Smooth muscle cell (in vitro differentiated cells): Measurements from ENCODE around the gene PRPF6. TPM values are rescaled to one million over a fixed set of nuclear protein-coding genes. Genes with fewer than 3 reads are reported as not detected.

Experiments
- DNase-seq: peaks from one replicate; lab custom pipeline; 2025; ENCODE audit not compliant: unreplicated experiment; lab: John Stamatoyannopoulos, UW
- H2AFZ ChIP-seq: fragments of 200-600 bp; sonication (generic); 2 replicates; pipeline ENCODE4 v1.6.0; 2016; ENCODE audit warnings: antibody characterized with exemption, low read depth, mild to moderate bottlenecking
- H3F3A ChIP-seq: fragments of 200-600 bp; sonication (generic); 2 replicates; pipeline ENCODE4 v1.6.0; 2017; ENCODE audit warnings: antibody characterized with exemption, low read depth
- H3K27ac ChIP-seq: fragments of 200-600 bp; sonication (generic); 2 replicates; pipeline ENCODE4 v1.5.1; 2016; ENCODE audit warnings: low read depth, mild to moderate bottlenecking
- H3K27me3 ChIP-seq: fragments of 200-600 bp; sonication (generic); 2 replicates; pipeline ENCODE4 v1.6.1; 2016; ENCODE audit warnings: low read depth, mild to moderate bottlenecking
- H3K36me3 ChIP-seq: fragments of 200-600 bp; sonication (generic); 2 replicates; pipeline ENCODE4 v1.5.1; 2016; ENCODE audit warnings: low read depth
- H3K4me1 ChIP-seq: fragments of 200-600 bp; sonication (generic); 2 replicates; pipeline ENCODE4 v1.5.1; 2016; ENCODE audit warnings: low read depth
- H3K4me2 ChIP-seq: fragments of 200-600 bp; sonication (generic); 2 replicates; pipeline ENCODE4 v1.6.0; 2016; ENCODE audit warnings: mild to moderate bottlenecking
- H3K4me3 ChIP-seq: fragments of 200-600 bp; sonication (generic); 2 replicates; pipeline ENCODE4 v1.5.1; 2016; ENCODE audit warnings: mild to moderate bottlenecking
- H3K79me2 ChIP-seq: fragments of 200-600 bp; sonication (generic); 2 replicates; pipeline ENCODE4 v1.6.0; 2016; ENCODE audit warnings: low read depth, mild to moderate bottlenecking
- H3K9ac ChIP-seq: fragments of 200-600 bp; sonication (generic); 2 replicates; pipeline ENCODE4 v1.6.0; 2016; ENCODE audit warnings: low read depth
- H3K9me3 ChIP-seq: fragments of 200-600 bp; sonication (generic); replicated peaks from 2 replicates; pipeline ENCODE4 v1.5.1; 2016; ENCODE audit warnings: low read depth
- H4K20me1 ChIP-seq: fragments of 200-600 bp; sonication (generic); 2 replicates; pipeline ENCODE4 v1.6.0; 2016; ENCODE audit warnings: low read depth
- CTCF ChIP-seq: fragments of 200-600 bp; sonication (generic); IDR thresholded peaks from 2 replicates; pipeline ENCODE4 v1.5.1; 2017; ENCODE audit warnings: borderline replicate concordance, mild to moderate bottlenecking, antibody characterized with exemption; ENCODE audit not compliant: insufficient read depth, poor library complexity, severe bottlenecking
- WGBS: methylation state at CpG from one replicate; pipeline ENCODE4 v1.1.7; 2016; ENCODE audit warnings: low lambda C conversion rate; 5-methylcytosine and 5-hydroxymethylcytosine counted together
- polyA plus RNA-seq: library from polyadenylated mRNA; unstranded; fragments of >200 nt; fragmentation: Nextera tagmentation; extraction: Ambion mirVana; gene quantifications from 2 replicates; pipeline ENCODE4 v1.2.1, GENCODE V29; 2016
- total RNA-seq: library from RNA; depleted of rRNA; stranded (reverse); fragments of >200 nt; gene quantifications from 2 replicates; pipeline ENCODE4 v1.2.3, GENCODE V29; 2014

PRPF6 gene
- total and polyA plus RNA-seq, 2 experiments from 2014 or later, result 33.3 to 51.2 TPM

- no peak for DNase-seq
- no peaks in the 10 kb centered on the region for H3F3A ChIP-seq
- no peak for TF ChIP-seq CTCF
- peak overlapping the region; percentile 62 for H3K4me3 ChIP-seq
- H3K27ac ChIP-seq, result no peak overlapping the region
- peaks cover 16% of the 10 kb centered on the region for H3K4me1 ChIP-seq
- 0% methylated on average over 9 of the region's 47 CpGs for WGBS
- H2AFZ ChIP-seq, result peak overlapping the region; percentile 65
- peak overlapping the region; percentile 96 for H3K4me2 ChIP-seq
- peaks cover 6% of the 10 kb centered on the region for H4K20me1 ChIP-seq
- peaks cover 17% of the 10 kb centered on the region for H3K79me2 ChIP-seq
- H3K9me3 ChIP-seq, result no peaks in the 10 kb centered on the region
- H3K36me3 ChIP-seq, result no peaks in the 10 kb centered on the region
- H3K9ac ChIP-seq, result peak overlapping the region; percentile 22
- no peaks in the 10 kb centered on the region for H3K27me3 ChIP-seq
Observed at GRCh38 chr20:63979229-63979556, 1.7 kb upstream of the PRPF6 start.

- DNase-seq, result peak; percentile 22
- Histone ChIP-seq H3K4me3 (peak within 1 kb of the TSS; percentile 97), H3K27ac (peak within 1 kb of the TSS; percentile 82)
Observed at GRCh38 chr20:63979557-63980316, 1.2 kb upstream of the PRPF6 start, which contains the start of gene SAMD10. SAMD10 (minus strand) TSS chr20:63979642; CDS start chr20:63979467, 175 bp downstream.

GRCh38 chr20:63980317-63980805, 571 bp upstream of the PRPF6 start:
- H3K36me3 ChIP-seq, result peaks cover 6% of the 10 kb centered on the region
- peak overlapping the region; percentile 97 for H3K4me3 ChIP-seq
- DNase-seq, result no peak
- H3F3A ChIP-seq, result no peaks in the 10 kb centered on the region
- H3K4me2 ChIP-seq, result peak overlapping the region; percentile 96
- peak overlapping the region; percentile 90 for H3K9ac ChIP-seq
- peaks cover 6% of the 10 kb centered on the region for H4K20me1 ChIP-seq
- no peak for TF ChIP-seq CTCF
- H3K27ac ChIP-seq, result peak overlapping the region; percentile 82
- WGBS, result 94% methylated on average over 15 of the region's 15 CpGs
- no peak overlapping the region for H2AFZ ChIP-seq
- no peaks in the 10 kb centered on the region for H3K27me3 ChIP-seq
- peaks cover 16% of the 10 kb centered on the region for H3K4me1 ChIP-seq
- no peaks in the 10 kb centered on the region for H3K9me3 ChIP-seq
- peaks cover 17% of the 10 kb centered on the region for H3K79me2 ChIP-seq

More at GRCh38 chr20:63979557-63980316, 1.2 kb upstream of the PRPF6 start, which contains the start of gene SAMD10:
- Histone ChIP-seq H4K20me1 (peaks cover 6% of the 10 kb centered on the region), H3K4me2 (peak within 1 kb of the TSS; percentile 96), H3K9ac (peak within 1 kb of the TSS; percentile 90), H3K36me3 (no peaks in the 10 kb centered on the region), H2AFZ (peak within 1 kb of the TSS; percentile 65), H3F3A (no peaks in the 10 kb centered on the region), H3K27me3 (no peaks in the 10 kb centered on the region), H3K79me2 (peaks cover 17% of the 10 kb centered on the region), H3K4me1 (peaks cover 16% of the 10 kb centered on the region), H3K9me3 (no peaks in the 10 kb centered on the region)
- WGBS, result 16% methylated on average over 14 of the region's 52 CpGs
- TF ChIP-seq CTCF, result no peak
